IPS-15b (cell line): ENCODE measurements around the gene MED20.

Experiments
- H3K27me3 ChIP-seq: one replicate; pipeline ENCODE4 v1.6.1; 2013; ENCODE audit warnings: low read length; ENCODE audit not compliant: control insufficient read depth, insufficient read depth
- H3K36me3 ChIP-seq: one replicate; pipeline ENCODE4 v1.6.1; 2013; ENCODE audit warnings: low read length; ENCODE audit not compliant: control insufficient read depth, insufficient read depth
- H3K4me1 ChIP-seq: one replicate; pipeline ENCODE4 v1.6.1; 2013; ENCODE audit warnings: mild to moderate bottlenecking, low read length; ENCODE audit not compliant: control insufficient read depth, insufficient read depth
- H3K4me3 ChIP-seq: one replicate; pipeline ENCODE4 v1.5.1; 2013; ENCODE audit warnings: low read depth, low read length
- H3K9ac ChIP-seq: one replicate; pipeline ENCODE4 v1.6.1; 2013; ENCODE audit warnings: low read depth, mild to moderate bottlenecking, low read length
- H3K9me3 ChIP-seq: one replicate; pipeline ENCODE4 v1.6.1; 2013; ENCODE audit warnings: mild to moderate bottlenecking, low read length; ENCODE audit not compliant: control insufficient read depth, insufficient read depth

The MED20 gene

DNA sequence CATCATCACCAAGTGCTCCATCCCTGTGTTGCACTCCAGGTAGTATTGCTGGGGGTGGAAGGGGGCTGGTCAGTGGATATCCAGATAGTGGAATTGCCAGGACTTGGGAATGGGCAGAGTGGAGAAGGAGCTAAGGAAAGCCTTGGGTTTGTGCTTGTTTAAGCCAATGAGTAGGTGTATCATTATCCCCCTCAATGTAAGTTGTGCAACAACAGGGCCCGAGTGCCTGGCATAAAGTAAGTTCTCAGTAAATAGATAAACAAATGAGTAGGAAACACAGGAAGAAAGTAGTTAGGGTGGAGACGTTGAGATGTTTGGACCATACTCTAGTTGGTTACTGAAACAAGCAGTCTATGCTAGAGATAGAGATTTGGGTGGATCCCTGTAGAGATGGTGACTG is 10.9 kb upstream of the MED20 start:
- Histone ChIP-seq H3K9ac (no peak overlapping the region), H3K4me1 (no peaks in the 10 kb centered on the region), H3K36me3 (peaks cover 75% of the 10 kb centered on the region), H3K27me3 (no peaks in the 10 kb centered on the region), H3K4me3 (no peak overlapping the region), H3K9me3 (no peaks in the 10 kb centered on the region)

DNA sequence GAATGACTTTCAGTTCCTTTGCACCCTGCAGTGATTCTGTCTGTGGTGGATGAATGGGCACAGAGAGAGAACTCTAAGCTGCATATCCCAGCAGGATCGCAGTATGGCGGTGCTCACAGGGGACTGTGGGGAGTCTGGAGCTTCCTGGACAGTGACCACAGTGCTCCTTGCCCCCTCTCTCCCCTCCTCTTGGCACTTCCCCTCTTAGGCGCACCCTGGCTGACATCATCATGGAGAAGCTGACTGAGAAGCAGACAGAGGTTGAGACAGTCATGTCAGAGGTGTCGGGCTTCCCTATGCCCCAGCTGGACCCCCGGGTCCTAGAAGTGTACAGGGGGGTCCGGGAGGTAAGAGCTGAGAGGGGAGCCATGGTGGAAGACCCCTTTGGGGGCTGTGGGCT is 9.0 kb upstream of the MED20 start:
- Histone ChIP-seq H3K9ac (no peak overlapping the region), H3K27me3 (no peaks in the 10 kb centered on the region), H3K4me3 (no peak overlapping the region), H3K9me3 (no peaks in the 10 kb centered on the region), H3K36me3 (peaks cover 70% of the 10 kb centered on the region), H3K4me1 (no peaks in the 10 kb centered on the region)

DNA sequence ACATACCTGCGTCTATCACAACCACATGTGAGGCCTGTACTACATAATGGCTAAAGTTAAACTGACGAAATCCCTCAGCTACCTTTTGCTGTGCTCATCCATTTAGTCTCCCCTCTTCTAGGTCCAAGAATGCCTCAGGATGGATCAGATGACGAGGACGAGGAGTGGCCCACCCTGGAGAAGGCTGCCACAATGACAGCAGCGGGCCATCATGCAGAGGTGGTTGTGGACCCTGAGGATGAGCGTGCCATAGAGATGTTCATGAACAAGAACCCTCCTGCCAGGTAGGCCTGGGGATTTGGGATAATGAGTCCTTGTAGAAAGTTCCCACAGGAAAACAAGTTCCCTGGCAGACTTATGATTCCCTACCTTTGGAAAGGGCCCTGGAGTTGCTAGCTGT is 6.3 kb upstream of the MED20 start:
- no peak overlapping the region for H3K9ac ChIP-seq
- peaks cover 53% of the 10 kb centered on the region for H3K36me3 ChIP-seq
- H3K9me3 ChIP-seq, result no peaks in the 10 kb centered on the region
- no peak overlapping the region for H3K4me3 ChIP-seq
- H3K27me3 ChIP-seq, result no peaks in the 10 kb centered on the region
- peaks cover 6% of the 10 kb centered on the region for H3K4me1 ChIP-seq

- Histone ChIP-seq H3K27me3 (no peaks in the 10 kb centered on the region), H3K9ac (peak overlapping the region; percentile 88), H3K4me3 (peak overlapping the region; percentile 84), H3K9me3 (no peaks in the 10 kb centered on the region), H3K4me1 (peaks cover 10% of the 10 kb centered on the region), H3K36me3 (peaks cover 9% of the 10 kb centered on the region)
Measured at GRCh38 chr6:41922154-41922553, 1.2 kb upstream of the MED20 start.

- Histone ChIP-seq H3K36me3 (peaks cover 8% of the 10 kb centered on the region), H3K4me1 (peaks cover 10% of the 10 kb centered on the region), H3K9me3 (no peaks in the 10 kb centered on the region), H3K4me3 (peak overlapping the region; percentile 84), H3K9ac (peak overlapping the region; percentile 88), H3K27me3 (no peaks in the 10 kb centered on the region)
Measured at GRCh38 chr6:41921712-41921998, 716 bp upstream of the MED20 start.

- Histone ChIP-seq H3K4me1 (peaks cover 6% of the 10 kb centered on the region), H3K4me3 (no peak overlapping the region), H3K9me3 (no peaks in the 10 kb centered on the region), H3K9ac (no peak overlapping the region), H3K36me3 (peaks cover 7% of the 10 kb centered on the region), H3K27me3 (no peaks in the 10 kb centered on the region)
Measured at GRCh38 chr6:41917528-41917927, 3.4 kb downstream of the MED20 start.

DNA sequence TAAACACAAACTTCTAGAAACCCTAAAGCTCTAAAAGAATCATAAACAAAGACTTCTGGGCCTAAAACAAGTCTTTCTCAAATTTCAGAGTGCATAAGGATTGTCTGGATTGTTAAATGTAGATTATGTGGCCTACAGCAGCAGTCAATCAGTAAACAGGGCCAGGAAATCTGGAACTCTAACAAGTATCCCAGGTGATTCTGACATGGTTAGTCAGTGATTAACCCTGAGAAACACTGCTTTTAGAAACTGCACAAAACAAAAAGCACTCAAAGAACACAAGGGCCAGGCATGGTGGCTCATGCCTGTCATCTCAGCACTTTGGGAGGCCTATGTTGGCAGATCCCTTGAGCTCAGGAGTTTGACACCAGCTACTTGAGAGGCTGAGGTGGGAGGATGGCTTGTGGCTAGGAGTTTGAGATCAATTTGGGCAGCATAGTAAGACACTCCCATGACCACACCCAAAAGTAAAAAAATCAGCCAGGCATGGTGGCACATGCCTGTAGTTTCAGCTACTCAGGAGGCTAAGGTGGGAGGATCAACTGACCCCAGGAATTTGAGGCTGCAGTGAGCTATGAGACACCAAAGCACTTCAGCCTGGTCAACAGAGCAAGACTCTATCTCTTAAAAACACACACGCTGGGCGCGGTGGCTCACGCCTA is 5.9 kb downstream of the MED20 start:
- H3K36me3 ChIP-seq, result peaks cover 7% of the 10 kb centered on the region
- no peaks in the 10 kb centered on the region for H3K27me3 ChIP-seq
- H3K9me3 ChIP-seq, result no peaks in the 10 kb centered on the region
- no peak overlapping the region for H3K4me3 ChIP-seq
- no peak overlapping the region for H3K9ac ChIP-seq
- H3K4me1 ChIP-seq, result peaks cover 3% of the 10 kb centered on the region

DNA sequence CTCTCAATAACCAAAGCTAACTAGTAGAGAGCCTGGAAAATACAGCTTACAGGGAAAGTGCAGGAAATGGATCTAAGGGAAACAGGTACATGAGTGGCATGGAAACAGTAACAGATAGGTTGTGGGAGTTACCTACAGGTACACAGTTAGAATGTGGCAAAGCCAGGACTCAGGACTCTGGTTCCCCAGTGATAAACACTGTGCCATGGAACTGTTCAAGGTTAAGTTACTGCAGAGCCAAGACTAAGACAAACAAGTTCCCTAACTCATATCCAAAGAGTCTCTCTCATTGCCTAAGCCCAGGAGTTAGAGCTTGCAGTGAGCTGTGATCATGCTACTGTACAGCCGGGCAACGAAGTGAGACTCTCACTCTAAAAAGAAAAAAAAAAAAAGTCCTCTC is 6.6 kb downstream of the MED20 start:
- H3K4me3 ChIP-seq, result no peak overlapping the region
- no peaks in the 10 kb centered on the region for H3K4me1 ChIP-seq
- no peaks in the 10 kb centered on the region for H3K27me3 ChIP-seq
- peaks cover 7% of the 10 kb centered on the region for H3K36me3 ChIP-seq
- H3K9ac ChIP-seq, result no peak overlapping the region
- H3K9me3 ChIP-seq, result no peaks in the 10 kb centered on the region

DNA sequence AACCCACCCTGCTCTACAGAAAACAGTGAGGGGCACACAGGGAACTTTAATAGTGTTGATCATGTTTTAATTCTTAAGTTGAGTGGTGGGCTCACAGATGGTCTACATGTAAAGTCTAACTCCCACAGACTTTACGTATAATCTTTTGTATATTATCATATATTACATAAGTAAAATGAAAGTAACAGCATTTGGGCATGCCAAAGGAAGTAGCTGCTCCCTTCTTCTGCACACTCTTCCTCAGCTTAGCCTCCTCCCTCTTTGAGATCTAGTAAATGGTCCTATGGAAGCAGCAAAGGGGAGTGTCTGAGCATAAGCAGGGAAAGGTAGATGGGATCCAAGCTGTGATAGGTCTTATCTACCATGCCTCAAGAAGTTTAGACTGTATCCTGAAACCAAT is 11.2 kb downstream of the MED20 start:
- Histone ChIP-seq H3K36me3 (peaks cover 16% of the 10 kb centered on the region), H3K9ac (no peak overlapping the region), H3K9me3 (no peaks in the 10 kb centered on the region), H3K27me3 (no peaks in the 10 kb centered on the region), H3K4me3 (no peak overlapping the region), H3K4me1 (no peaks in the 10 kb centered on the region)

DNA sequence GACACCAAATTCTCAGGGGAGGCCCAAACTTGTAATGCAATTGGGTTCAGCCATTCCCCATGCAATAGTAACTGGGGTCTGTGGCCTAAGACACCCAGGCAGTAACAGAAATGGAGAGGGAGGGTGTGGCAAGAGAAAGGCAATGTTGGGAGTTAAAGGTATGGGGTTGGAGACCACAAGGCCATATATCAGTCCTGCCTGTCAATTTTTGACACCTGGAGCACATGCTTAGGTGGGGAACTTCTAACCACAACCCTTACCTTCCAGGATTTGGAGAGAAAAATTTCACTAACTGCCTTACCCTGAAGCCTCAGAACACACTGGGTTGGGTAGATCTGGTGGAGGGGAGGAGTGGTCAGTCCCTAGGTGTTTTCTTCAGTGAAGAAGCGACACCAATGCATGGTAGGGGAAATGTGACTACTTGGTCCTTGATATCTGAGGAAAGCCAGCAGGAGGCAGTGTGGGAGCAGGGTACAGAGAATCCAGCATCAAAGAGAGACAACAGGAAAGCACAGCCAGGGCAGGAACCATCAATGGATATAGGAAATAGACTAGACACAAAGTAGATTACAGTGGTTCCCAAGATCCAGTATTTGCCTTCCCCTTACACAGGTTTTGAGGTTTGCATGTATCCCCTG is 18.9 kb downstream of the MED20 start:
- H3K4me1 ChIP-seq, result no peaks in the 10 kb centered on the region
- no peaks in the 10 kb centered on the region for H3K27me3 ChIP-seq
- H3K4me3 ChIP-seq, result no peak overlapping the region
- H3K36me3 ChIP-seq, result peaks cover 10% of the 10 kb centered on the region
- H3K9ac ChIP-seq, result no peak overlapping the region
- no peaks in the 10 kb centered on the region for H3K9me3 ChIP-seq

DNA sequence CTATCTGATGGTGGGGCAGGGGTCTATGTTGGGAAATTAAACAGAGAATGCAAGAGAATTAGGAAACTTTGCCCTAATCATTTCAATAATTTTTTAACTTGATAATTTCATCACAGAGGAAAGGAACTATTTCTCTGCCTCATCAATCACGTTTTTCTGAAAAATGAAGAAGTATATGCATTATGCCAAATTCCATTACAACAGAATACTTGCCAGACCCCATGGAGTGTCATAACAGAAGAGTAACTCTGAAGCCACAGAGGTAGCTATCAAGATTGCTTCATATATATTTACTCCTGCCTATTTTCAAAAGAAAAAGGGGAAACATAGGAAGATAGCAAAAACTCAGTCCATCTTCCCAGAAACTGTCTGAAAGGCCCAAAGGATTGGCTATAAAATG is 20.1 kb downstream of the MED20 start:
- H3K27me3 ChIP-seq, result no peaks in the 10 kb centered on the region
- no peaks in the 10 kb centered on the region for H3K9me3 ChIP-seq
- H3K9ac ChIP-seq, result no peak overlapping the region
- H3K4me1 ChIP-seq, result peaks cover 5% of the 10 kb centered on the region
- H3K4me3 ChIP-seq, result no peak overlapping the region
- H3K36me3 ChIP-seq, result peaks cover 3% of the 10 kb centered on the region

DNA sequence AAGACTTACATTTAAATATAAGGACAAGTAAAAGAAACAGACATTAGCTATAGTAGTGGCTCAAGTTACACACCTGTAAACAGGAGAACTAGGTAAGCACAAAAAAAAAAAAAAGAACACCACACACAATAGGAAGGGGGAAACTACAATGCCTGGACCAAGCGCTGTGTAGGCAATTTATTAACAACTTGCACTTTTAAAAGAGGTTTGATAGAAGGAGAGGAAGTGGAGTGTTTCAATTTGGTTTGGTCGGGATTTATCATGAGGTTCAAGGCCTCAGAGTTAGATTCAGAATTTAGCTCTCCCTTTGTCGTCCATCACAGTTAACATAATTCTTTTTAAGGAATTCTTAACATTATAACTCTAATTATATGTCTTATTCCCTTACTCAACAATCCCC is 24.7 kb downstream of the MED20 start:
- H3K27me3 ChIP-seq, result no peaks in the 10 kb centered on the region
- H3K4me3 ChIP-seq, result peak overlapping the region; percentile 69
- H3K36me3 ChIP-seq, result no peaks in the 10 kb centered on the region
- no peaks in the 10 kb centered on the region for H3K9me3 ChIP-seq
- peak overlapping the region; percentile 24 for H3K9ac ChIP-seq
- peaks cover 12% of the 10 kb centered on the region for H3K4me1 ChIP-seq
